HG03565 (cell line): ENCODE results near the gene CAPN3.

Experiments
- ATAC-seq: cut with Tn5 transposase; IDR thresholded peaks from one replicate; pipeline ENCODE4 v1.9.1; 2021; ENCODE audit warnings: mild to moderate bottlenecking, moderate library complexity; ENCODE audit not compliant: unreplicated experiment

Gene CAPN3

DNA sequence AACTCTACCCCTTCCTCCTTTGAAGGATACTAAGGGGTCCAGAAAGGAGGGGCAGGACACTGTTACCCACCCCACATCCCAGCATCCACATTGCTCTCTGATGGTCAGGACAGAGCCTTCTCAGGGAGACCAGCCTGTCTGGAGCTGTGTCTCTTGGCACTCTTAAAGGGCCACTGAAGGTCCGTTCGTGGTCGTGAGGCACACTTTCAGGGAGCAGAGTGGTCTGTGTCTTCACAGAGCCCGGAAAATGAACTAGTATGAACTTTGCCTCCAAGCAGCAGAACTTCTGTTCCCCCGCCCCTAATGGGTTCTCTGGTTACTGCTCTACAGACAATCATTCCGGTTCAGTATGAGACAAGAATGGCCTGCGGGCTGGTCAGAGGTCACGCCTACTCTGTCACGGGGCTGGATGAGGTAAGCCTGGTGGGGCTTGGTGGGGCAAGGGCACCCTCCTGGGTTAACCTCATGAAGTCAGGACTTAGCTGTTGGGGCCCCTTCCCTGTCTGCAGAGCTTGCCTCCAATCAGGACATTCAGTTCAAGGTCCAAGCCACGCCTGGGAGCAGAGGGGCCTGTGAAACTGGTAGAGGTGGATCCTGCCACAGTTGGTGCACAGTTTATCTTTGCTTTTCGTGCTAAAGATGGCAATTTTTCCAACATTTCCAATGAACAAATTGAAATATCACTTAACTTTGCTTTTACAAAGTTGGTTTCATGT is 33.2 kb downstream of the CAPN3 start:
- ATAC-seq: no peak

DNA sequence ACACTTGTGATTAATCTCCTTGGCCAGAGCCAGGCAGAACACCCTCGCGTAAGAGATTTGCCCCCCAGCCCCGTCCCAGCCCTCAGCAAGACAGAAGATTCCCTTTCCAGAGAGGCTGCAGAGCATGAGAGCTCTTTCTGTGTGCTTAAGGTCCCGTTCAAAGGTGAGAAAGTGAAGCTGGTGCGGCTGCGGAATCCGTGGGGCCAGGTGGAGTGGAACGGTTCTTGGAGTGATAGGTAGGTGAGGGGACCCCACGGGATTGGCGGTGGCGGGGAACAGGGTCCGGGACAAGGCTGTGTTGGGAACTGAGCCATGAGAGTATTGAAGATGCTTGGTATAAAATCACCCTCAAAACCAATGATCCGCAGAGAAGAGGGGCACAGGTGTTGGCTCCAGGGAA is 34.8 kb downstream of the CAPN3 start:
- no peak for ATAC-seq

DNA sequence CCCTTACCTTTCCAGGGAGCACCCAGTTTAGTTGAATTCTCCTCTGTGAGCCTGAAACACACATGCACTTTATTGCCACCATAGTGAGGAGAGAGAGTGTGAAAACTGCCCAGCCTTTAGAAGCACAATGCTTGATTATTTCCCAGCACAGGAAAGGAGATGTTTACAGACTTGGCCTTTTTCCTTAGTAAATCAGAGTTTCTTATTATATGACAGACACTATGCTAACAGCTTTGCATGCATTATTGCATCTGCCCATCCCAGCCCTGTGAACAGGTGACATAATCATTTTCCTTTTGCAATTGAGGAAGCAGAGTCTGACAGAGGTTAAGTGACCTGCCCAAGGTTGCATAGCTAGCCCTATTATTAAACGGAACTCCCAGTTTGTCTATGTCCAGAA is 36.5 kb downstream of the CAPN3 start:
- ATAC-seq: no peak

- ATAC-seq: no peak
Observed at GRCh38 chr15:42401544-42402454, 42.5 kb downstream of the CAPN3 start.

DNA sequence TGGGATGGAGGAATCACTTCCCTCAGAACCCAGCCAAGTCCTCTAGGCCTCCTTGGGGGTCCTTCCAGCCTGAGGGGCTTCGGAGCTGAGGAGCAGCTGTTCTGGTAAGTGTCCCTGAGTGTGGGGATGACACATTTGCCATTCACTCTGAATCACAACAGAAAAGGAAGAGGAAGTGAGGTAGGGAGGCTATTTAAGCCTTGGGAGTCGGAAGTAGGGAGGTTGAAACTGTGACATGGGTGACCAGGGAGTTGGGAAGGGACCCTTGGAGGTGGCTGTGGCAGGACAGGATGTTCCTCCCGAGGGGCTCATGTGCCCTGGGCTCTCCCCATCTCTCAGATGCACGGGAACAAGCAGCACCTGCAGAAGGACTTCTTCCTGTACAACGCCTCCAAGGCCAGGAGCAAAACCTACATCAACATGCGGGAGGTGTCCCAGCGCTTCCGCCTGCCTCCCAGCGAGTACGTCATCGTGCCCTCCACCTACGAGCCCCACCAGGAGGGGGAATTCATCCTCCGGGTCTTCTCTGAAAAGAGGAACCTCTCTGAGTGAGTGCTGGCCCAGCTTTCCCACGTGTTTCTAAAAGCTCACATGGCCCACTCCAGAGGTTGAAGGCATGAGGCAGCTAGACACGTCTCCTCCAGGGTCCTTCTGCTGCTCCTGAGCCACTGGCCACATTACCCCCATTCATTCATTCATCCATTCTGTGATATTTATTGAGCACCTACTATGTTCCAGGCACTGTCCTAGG is 43.3 kb downstream of the CAPN3 start:
- no peak for ATAC-seq

DNA sequence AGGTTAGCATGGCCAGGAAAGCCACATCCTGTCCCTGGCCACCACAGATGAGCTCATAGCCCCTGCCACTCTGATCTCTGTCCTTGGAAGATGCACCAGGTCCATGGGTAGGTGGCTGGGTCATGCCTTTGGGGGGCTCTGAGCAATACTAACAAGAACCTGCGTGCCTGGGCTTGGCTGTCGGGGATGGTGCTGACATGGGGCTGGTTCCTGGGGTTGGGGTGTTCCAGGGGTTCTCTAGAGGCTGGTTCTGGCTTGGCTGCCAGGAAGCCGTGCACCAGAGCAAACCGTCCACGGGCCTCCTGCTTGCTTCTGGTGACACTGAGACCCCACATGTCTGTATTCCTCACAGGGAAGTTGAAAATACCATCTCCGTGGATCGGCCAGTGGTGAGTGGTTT is 44.1 kb downstream of the CAPN3 start:
- no peak for ATAC-seq

- no peak for ATAC-seq
Observed at GRCh38 chr15:42404461-42405235, 45.3 kb downstream of the CAPN3 start.

DNA sequence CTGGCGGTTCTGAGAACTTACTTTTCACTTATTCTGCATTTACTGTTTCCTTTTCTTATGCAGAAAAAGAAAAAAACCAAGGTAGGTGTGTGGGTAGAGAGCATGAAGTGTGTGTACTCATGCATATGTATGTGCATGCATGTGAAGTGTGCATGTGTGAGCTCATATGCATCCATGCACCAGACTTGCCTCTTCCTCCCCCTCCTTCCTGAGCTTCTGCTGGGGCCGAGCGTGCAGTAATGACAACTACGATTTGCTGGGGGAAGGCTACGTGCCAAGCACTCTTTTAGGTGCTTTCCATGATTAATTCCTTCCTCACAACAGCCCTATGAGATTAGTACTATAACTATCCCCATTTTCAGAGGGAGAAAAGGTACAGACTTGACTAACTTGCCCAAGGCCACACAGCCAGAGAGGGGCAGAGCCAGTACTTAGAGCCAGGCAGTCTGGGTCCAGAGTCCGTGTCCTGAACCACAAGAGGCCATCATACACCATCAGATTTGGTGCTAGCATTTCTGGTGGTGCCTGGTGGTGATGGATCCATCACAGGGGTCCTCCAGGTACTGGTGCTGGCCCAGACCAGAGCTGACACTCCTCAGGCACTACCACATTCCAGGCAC is 46.7 kb downstream of the CAPN3 start:
- no peak for ATAC-seq

DNA sequence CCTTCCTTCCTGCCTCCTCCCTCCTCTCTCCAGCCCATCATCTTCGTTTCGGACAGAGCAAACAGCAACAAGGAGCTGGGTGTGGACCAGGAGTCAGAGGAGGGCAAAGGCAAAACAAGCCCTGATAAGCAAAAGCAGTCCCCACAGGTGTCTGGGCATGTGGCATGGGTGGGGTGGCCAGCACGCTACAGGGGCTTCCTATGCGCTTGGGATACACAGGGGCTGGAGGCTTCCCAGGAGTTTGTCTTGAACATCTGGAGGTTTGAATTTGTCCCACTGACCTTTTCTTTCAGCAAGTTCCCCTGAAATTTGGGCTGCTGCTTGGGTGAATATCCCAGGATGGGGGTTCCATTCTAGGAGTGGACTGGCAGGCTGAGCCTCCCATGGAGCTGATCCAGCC is 48.9 kb downstream of the CAPN3 start:
- no peak for ATAC-seq

DNA sequence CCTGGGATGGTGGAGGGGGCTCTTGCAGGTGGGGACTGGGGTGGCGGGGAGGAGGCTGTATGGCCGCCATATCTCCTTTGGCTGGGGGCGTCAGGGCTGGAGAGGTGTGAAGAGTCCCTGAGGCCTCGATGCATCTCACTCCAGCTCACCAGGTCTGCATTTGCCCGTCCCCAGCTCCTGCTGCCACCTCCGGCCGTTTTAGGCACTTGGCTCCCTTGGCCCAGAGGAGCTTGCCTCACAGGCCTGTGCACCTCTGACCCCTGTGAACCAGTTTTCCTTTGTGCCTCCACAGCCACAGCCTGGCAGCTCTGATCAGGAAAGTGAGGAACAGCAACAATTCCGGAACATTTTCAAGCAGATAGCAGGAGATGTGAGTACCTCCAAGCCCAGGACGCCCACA is 49.7 kb downstream of the CAPN3 start:
- ATAC-seq: no peak

DNA sequence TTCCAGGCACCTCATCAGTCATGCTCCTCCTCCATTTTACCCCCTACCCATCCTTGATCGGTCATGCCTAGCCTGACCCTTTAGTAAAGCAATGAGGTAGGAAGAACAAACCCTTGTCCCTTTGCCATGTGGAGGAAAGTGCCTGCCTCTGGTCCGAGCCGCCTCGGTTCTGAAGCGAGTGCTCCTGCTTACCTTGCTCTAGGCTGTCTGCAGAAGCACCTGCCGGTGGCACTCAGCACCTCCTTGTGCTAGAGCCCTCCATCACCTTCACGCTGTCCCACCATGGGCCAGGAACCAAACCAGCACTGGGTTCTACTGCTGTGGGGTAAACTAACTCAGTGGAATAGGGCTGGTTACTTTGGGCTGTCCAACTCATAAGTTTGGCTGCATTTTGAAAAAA is 52.6 kb downstream of the CAPN3 start:
- no peak for ATAC-seq

- ATAC-seq: no peak
Observed at GRCh38 chr15:42413920-42414319, 54.6 kb downstream of the CAPN3 start.

GRCh38 chr15:42419369-42419768 is 60.1 kb downstream of the CAPN3 start:
- no peak for ATAC-seq

DNA sequence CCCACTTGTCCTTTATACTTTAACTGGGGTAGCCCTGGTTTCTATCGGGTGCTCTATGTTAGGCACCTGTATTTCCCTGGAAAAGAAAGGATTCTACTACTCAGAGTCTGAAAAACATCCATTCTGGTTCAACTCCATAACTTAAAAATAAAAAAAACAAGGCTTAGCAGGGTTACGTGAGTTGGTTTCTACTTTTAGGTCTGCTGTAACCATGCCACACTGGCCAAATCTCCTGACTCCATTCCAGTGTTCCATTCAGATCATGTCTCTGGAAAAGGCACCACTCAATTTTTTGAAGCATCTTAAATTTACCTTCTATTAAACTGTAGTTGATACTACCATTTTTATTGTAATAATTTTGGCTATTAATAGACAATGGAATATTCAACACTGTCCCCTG is 62.1 kb downstream of the CAPN3 start:
- ATAC-seq: no peak

GRCh38 chr15:42427429-42428223 is 68.3 kb downstream of the CAPN3 start:
- ATAC-seq: no peak

DNA sequence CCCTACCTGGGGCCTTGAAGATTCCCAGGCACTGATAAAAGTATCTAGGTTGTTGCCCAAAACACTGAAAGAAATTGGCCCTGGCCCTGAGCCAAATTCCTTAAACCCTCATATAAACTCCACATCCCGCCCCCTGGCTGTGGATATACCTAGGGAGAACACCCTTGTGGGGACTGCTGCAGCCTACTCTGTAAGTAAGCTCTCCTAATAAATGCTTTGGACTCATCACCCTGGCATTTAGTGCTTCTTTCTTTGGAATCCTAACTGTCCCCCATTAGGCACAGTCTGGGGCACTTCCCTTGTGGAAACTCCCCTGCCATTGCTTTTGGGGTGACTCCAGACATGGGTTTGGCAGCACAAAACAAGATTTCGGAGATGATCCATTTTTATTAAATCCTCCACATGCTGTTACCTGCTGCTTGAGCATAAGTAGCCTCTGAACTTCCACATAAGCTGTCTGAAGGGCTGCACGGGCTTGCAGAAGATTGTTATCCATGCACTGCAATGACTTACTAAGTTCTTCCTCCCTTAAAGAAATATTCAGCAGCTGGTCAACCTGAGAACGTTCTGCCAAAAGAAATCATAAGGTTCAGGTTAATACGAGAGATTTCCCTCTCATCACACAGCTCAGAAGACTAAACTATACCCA is 85.2 kb downstream of the CAPN3 start:
- ATAC-seq: no peak

DNA sequence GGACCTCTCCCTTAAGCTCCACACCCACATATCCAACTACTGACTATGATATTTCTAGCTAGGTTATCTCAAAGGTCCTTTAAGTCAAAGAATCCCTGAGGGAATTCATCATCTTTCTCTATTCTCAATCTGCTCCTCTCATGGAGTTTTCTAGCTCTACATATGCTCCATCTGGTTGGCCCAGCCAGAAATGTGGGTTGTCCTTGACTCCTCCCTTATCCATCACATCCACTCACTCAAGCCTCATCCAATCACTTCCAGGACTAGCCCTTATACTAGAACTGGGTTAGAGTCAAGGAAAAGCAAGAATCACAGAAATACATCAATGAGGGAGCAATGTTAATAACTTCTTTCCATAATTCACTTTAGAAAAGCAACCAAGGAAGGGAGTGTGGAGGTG is 86.2 kb downstream of the CAPN3 start:
- ATAC-seq: no peak

GRCh38 chr15:42447599-42447998 is 88.3 kb downstream of the CAPN3 start:
- no peak for ATAC-seq

DNA sequence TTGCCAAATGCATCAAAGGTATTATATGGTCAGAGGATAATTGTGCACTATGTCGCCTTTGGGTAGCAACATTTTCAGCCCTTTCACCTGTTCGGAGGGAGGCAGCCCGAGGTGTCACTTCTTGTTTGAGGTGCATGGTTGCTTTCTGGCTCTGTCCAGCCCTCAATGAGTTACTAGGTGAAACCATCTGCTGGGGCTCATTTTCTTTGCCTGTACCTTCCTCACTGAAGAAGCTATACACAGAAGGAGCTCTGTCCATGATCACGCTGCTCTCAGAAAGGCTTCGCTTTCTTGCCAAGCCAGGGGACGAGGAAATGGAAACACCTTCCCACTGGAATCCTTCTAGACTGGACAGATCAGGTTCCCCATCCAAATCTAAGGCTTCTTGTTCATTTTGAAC is 89.0 kb downstream of the CAPN3 start:
- ATAC-seq: no peak
